ENCODE data around the gene KLK4. TPM values are rescaled to one million over a fixed set of nuclear protein-coding genes. Genes with fewer than 3 reads are reported as not detected.
"Not testable (repeated sequence)": the region's sequence is repeated elsewhere in the genome, so short reads cannot be mapped to it uniquely, and the experiment has no call there.

The KLK4 gene
- total RNA-seq, 1 donor from 2014 or later, result not detected

DNA sequence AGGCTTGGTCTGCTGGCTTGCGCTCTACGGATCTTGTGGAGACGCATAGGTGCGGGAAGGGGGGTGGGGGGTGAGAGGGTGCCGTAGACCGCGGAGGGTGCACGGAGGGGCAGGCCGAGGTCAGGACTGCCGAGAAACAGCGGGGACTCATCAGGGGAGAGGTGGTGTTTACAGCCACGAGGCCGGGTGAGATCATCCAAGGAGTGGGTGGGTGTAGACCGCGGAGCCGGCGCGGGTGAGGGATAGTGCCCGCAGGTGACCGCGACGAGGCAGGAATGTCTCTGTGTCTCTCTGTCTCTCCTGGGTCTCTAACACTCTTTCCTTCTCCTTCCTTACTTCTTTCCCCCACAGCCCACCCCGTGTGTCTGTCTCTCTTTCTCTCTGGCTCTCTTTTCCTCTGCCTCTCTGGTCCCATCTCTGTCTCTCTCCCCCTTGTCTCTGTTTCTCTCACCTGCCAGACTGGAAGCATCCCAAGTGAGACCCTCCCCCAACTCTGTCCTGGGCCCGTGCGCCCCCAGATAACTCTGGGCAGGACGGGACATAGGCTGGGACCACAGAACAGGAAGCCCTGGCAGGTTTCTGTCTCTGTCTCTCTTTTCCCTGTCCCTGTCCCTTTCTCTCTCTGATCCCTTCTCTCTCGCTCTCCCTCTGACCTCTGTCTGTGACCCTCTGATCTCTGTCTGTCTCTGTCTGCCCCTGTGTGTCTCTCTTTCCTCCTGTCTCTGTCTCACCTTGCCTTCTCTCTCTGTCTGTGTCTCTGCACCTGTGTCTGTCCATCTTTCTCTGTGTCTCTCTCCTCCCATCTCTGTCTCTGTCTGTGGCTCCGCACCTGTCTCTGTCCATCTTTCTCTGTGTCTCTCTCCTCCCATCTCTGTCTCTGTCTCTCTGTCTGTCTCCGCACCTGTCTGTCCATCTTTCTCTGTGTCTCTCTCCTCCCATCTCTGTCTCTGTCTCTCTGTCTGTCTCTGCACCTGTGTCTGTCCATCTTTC is 1.8 kb upstream of the KLK4 start:
- DNase-seq (ENCODE audit: low read depth, low spot score), result no peak

DNA sequence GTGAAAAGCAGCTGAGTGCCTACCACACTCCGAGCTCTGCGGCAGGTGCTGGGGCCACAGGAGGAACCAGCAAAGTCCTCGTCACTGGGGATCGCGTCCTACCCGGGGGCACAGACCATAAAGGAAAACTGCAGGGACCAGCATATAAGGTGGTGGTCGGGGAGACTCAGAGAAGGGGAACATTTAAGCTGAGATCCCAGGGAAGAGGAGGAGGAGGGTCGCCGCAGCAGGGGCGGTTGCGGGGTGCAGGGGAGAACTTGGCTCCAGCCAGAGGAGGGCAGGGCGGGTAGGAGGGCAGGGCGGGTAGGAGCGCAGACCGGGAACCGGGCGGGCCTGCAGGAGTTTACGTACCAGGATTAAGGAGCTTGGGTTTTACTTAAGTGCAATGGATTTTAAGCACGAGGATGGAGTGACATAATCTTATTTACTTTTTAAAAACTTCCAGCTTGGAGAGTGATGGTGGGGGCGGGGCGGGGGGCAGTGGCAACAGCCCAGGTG is 956 bp upstream of the KLK4 start:
- DNase-seq (ENCODE audit: low read depth, low spot score), result no peak

DNA sequence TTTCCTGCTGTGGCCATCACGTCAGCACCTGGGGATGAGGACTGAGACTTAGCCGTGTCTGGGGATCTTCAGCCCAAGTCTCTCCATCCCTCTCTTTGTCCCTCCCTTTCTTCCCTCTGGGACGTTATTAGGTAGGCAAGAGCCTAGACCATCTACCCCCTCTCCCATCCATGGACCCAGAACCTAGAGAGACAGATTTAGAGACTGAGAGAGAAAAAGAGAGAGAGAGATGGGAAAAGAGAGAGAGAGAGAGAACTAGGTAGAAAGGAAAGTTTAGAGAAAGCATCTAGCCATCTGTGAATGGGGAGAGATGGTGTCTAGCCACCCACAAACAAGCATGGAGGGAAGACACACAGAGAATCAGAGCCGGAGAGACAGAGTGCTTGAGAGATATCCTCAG is 473 bp downstream of the KLK4 start:
- DNase-seq (ENCODE audit: low read depth, low spot score), result no peak

DNA sequence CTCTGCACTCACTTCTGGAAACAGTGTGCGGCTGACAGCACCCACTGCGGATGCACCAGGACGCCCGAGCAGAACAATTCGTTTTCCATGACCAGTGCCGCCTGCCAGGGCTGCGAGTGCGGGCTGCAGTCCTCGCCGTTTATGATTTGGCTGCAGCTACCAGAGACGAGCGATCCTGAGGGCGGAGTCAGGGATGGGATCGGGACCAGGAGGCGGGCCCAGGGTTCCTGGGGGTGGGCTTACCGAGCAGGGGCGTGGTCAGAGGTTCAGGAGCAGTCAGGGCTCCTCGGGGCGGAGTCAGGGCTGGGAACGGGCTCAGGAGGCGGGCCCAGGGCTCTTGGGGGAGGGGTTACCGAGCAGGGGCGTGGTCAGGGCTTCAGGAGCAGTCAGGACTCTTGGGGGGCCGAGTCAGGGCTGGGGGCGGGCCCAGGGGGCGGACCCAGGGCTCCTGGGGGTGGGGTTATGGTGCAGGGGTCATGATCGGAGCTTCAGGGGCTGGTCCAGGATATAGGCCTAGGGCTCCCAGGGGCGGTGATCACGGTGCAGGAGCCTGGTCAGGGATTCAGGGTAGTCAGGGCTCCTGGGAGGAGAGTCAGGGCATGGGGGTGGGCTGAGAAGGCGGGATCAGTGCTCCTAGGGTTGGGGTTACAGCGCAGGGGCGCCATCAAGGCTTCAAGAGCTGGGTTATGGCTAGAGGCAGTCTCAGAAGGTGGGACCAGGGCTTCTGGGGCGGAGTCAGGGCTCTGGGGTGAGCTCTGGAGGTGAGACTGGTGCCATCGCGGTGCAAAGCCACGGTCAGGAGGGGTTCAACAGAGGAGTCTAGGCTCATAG is 1.7 kb downstream of the KLK4 start:
- peak; percentile 10 for DNase-seq (ENCODE audit: low read depth, low spot score)

DNA sequence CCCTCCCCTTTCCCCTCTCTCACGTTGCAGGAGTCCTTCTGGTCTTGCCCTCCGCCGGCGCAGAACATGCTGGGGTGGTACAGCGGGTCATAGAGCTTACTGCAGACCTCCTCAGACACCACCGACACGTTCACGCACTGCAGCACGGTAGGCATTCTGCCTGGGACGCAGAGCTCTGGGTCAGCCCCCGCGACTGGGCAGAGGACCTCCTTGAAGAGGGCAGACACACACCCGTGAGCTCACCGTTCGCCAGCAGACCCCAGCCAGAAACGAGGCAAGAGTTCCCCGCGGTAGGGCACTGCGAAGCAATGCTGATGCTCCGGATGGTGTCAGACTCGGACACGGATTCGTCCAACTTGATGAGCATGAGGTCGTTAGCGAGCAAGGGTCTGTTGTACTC is 2.9 kb downstream of the KLK4 start:
- DNase-seq (ENCODE audit: low read depth, low spot score), result no peak

DNA sequence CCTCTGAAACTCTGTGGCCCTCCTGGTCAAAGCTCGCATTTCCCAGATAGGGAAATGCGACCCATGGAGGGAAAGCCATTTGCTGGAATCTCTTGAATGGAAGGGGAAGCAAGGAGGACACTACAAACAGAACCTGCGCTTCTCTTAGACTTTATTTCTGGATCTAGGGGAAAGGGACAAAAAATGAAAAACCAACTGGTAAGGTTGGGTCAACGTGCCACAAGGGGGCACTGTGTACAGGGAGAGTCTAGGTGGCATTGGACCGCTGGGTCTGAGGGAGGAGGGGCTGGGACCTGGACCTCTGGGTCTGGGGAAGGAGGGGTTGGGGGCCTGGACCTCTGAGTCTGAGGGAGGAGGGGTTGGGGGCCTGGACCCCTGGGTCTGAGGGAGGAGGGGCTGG is 5.0 kb downstream of the KLK4 start:
- DNase-seq (ENCODE audit: low read depth, low spot score), result no peak

DNA sequence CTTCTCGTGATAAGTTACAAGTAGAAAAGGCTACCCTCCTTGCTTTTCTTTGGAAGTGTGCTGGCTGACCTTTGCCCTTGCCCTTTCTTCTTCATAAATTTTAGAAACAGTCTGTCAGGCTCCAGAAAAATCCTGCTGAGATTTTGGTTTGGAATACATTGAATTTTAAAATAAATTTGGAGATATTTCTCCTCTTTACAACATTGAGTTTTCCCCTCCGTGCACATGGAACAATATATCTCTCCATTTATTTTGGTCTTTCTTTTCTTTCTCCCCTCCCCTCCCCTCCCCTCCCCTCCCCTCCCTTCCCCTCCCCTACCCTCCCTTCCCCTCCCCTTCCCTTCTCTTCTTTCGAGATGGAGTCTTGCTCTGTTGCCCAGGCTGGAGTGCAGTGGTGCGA is 8.6 kb downstream of the KLK4 start:
- no peak for DNase-seq (ENCODE audit: low read depth, low spot score)

DNA sequence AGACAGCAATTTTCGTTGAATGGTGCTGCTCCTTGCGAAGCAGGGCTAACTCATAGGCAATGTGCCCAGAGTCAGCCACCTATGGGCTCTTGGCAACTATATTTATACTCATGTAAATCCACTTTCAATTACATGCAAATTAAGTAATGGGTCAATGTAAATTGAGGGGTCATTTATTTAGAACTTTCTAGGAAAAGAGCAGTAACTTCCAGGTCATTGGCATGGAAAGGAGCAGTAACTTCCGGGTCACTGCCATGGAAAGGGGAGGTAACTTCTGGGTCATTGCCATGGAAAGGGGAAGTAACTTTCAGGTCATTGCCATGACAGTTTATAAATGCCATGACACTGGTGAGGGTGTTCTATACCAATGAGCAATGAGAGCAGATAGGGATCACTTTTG is 11.6 kb downstream of the KLK4 start:
- DNase-seq (ENCODE audit: low read depth, low spot score), result no peak

DNA sequence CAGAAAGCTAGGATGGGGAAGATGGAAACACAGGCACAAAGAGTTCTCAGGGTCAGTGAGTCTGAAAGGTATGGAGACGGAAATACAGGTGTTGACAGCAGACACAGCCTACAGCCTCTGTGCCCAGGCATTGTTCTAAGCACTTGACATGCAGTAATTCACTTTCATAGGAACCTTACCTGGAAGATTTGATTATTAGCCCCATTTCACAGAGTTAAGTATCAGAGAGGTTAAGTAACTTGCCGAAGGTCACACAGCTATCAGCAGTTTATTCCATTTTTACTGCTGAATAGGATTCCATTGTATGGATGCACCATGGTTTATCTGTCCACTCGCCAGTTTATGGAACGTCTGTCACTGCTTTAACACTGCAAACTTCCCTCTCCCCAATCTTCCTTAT is 13.2 kb downstream of the KLK4 start:
- DNase-seq (ENCODE audit: low read depth, low spot score), result no peak

DNA sequence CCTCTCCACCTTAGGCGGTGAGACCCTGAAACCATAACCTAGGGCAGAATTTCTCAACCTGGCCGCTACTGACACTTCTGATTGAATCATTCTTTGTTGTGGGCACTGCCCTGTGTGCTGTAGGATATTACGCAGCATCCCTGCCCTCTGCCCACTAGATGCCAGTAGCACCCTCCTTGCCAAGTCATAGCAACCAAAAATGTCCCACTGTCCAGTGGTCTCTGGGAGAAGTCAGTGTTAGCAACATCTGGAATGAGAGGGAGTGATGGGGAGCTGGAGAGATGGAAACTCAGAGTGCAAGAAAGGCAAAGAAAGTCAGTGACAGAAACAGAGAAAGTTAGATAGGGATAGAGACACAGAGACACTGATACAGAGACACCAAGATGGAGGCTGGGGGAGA is 13.6 kb downstream of the KLK4 start:
- no peak for DNase-seq (ENCODE audit: low read depth, low spot score)

DNA sequence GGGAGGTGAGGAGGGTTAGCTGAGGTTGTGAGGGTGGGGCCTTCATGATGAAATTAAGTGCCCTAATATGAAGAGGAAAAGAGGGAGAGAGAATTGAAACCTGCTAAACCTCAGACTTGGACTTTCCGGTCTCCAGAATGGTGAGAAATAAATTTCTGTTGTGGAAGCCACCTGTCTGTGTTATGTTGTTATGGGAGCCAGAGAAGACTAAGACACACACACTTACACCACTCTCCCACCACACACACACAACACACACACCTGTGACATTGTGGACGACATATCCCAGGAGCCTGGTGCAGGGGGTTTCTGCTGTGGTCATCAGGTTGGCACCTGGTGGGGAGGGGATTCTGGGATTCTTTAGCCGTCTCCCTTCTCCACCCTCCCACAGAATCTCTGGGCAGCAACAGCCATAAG is 14.0 kb downstream of the KLK4 start:
- no peak for DNase-seq (ENCODE audit: low read depth, low spot score)

DNA sequence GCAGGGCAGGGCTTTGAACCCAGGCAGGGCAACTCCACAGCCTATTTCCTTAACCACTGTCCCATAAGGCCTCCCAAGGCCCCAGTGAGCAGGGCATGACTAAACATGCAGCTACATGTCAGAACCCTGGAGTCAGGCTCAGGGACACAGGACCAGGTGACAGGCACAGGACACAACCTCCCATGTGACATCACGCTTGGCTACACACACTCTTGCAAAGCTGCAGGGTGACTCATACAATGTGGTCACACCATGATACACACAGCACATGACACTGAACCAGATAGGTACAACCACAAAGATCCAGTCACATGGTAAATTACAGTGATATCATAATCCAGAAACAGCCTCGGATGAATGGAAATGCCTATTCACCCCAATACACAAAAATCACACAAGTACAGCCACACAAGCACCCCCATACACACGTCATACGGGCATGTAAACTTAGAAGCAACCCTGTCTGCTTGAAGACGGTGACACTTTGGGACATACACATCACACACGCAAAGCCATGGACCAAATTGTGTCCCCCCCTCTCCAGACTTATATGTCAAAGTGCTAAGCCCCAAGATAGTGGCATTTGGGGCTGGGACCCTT is 14.5 kb downstream of the KLK4 start:
- DNase-seq (ENCODE audit: low read depth, low spot score), result no peak

DNA sequence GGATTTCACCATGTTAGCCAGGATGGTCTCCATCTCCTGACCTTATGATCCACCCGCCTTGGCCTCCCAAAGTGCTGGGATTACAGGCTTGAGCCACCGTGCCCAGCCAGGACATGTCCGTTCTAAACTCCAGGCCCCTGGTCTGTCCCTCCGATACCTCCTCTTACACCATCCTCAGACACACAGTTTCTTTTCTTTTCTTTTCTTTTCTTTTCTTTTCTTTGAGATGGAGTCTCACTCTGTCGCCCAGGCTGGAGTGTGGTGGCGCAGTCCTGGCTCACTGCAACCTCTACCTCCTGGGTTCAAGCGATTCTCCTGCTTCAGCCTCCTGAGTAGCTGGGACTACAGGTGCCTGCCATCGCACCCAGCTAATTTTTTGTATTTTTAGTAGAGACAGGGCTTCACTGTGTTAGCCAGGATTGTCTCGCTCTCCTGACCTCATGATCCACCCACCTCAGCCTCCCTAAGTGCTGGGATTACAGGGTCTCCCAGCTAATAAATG is 15.1 kb downstream of the KLK4 start:
- DNase-seq (ENCODE audit: low read depth, low spot score), result not testable (repeated sequence)

DNA sequence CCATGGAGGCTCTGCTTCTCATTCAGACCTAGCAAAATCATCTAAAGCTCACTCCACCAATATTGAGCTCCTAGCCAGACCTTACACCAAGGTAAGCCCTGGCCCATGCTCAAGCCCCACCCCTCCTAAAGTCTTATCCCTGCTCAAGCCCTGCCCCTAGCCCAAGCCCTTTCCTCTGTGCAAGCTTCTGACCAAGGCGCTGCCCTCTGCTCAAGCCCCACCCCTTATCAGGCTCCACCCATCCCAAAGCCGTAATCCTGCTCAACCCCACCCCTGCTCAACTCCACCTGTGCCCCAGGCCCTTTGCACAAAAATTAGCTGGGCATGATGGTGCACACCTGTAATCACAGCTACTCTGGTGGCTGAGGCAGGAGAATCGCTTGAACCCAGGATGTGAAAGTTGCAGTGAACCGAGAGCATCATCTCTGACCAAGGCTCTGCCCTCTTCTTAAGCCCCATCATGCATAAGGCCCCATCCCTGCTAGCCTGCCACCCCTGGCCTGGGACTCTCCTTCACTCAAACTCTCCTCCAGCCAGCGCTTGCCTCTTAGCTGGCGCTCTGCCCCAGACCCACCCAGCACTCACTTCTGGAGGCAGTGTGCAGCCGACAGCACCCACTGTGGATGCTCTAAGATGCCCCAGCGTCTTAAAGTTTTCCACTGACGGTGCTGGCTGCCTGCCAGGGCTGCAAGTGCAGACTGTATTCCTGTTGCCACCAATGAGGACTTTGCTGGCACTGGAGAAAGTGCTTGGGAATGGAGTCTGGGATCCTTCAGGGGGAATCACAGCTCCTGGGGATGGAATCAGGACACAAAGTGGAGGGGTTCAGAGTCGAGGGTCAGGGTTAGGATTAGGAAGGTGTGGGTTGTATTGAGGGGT is 16.5 kb downstream of the KLK4 start:
- no peak for DNase-seq (ENCODE audit: low read depth, low spot score)

DNA sequence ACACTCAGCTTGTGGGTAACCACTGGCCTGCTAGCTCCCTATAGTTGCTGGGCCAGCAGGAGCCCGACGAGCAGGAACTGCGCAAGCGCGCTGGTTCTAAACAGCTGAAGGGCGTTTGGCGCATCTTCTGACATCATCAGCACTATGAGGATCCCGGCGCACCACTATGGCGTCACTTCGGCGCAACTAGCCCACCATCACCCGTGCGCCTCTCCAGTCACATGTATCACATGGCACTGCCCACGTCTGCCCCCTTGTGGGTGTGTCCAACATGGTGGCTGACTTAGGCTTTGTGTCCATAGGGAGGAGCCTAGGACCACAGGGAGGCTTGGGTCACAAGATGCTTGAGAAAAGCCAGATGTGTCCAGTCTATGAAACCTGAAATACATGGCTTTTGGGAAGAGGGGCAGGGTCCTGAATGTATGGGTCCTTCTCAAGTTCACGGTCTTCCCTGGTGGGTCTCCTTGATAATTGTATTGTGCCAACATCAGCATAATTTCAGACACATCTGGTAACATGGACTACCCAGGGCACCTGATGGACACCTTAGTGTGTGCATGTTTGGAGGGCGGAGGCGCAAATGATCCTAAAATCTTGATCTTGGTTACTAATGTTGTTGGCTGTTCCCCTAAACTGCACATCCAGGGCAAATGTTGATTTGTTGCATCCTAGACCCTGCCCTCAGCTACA is 18.0 kb downstream of the KLK4 start:
- DNase-seq (ENCODE audit: low read depth, low spot score), result no peak

DNA sequence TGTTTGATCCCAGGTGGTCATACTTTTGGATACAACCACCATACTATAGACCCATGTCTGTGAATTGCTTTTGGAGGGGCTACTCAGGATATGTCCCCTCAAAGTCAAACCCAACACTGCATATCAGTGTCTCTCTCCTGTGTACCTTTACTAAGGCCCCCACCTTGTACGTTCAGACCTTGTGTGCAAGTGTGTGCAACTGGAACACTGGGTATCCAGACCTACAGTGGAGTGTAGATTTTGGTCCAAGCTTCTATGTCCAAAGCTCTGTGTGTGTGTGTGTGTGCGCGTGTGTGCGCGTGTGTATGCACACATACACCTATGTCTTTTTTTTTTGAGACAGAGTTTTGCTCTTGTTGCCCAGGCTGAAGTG is 20.0 kb downstream of the KLK4 start:
- no peak for DNase-seq (ENCODE audit: low read depth, low spot score)

DNA sequence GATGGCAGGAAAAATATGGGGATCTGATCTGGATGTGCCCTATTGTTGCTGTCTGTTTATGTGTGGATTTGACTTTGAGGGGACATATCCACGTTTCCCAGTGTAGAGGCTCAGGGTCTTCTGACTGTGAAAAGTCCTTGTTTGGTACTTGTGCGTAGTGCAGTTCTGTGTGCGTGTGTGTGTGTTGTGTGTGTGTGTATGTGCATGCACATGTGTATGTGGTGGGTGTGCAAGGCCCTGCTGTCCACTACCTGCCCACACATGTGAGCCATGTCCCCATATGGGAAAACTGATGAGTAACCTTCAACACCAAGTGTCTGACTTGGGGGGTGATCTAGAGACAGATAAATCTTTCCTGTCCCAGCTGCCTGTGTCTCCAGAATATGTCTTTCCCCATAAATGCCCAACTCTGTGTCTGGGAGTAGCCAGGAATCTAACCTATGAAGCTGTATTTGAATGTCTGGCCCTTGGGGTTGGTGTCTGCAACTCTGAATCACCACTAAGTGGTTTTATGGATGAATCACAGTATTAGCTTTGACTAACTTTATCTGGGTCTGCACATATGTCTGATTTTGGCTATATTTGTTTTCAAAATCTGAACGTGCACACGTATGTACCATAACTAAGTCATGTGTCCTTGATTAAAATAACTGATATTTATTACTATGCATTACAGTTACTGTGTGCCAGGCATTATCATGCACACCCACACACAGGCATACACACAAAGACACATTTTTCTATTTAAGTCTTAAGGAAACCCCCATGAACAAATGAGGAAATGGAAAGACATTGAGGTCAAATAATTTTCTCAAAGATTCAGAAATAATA is 20.6 kb downstream of the KLK4 start:
- no peak for DNase-seq (ENCODE audit: low read depth, low spot score)

DNA sequence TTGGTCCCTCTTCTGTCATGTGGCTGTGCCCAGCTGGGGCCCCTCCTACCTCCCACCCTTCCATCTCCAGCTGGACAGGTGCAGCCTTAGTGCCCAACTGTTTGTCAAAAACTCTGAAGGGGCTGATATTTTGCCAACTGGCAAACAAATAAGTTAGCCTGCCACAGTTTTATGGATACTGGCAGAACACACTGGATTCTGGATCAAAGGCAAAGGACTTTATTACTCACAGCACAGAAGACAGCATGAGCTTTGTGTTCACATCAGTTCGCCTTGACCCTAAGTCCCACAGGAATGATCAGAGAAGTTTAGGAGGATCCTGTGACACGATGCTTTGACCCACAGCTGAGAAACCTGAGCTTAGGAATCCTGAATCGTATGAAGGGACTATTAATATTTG is 21.6 kb downstream of the KLK4 start:
- DNase-seq (ENCODE audit: low read depth, low spot score), result no peak

DNA sequence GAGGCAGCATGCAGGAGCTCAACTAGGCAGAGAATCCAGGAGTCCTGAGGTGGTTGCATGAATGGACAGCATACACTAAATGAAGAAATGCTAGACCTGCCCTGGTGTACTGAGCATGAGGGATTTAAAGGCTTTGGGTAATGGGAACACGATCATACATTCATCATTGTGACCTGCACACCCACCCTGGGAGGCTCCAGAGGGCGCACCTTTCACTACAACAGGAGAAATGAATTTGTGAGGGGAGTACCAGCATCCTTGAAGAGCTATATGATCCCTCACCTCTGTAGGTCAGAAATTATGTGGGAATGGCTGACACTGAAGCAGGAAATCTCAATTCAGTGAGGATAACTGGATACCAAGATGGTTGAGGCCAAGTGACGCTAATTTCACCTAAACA is 29.0 kb downstream of the KLK4 start:
- no peak for DNase-seq (ENCODE audit: low read depth, low spot score)

All from pulmonary artery endothelial cell (primary cell).